ENCODE results near the gene DSP. TPM values are rescaled to one million over a fixed set of nuclear protein-coding genes. Genes with fewer than 3 reads are reported as not detected.

Gene DSP, protein sequence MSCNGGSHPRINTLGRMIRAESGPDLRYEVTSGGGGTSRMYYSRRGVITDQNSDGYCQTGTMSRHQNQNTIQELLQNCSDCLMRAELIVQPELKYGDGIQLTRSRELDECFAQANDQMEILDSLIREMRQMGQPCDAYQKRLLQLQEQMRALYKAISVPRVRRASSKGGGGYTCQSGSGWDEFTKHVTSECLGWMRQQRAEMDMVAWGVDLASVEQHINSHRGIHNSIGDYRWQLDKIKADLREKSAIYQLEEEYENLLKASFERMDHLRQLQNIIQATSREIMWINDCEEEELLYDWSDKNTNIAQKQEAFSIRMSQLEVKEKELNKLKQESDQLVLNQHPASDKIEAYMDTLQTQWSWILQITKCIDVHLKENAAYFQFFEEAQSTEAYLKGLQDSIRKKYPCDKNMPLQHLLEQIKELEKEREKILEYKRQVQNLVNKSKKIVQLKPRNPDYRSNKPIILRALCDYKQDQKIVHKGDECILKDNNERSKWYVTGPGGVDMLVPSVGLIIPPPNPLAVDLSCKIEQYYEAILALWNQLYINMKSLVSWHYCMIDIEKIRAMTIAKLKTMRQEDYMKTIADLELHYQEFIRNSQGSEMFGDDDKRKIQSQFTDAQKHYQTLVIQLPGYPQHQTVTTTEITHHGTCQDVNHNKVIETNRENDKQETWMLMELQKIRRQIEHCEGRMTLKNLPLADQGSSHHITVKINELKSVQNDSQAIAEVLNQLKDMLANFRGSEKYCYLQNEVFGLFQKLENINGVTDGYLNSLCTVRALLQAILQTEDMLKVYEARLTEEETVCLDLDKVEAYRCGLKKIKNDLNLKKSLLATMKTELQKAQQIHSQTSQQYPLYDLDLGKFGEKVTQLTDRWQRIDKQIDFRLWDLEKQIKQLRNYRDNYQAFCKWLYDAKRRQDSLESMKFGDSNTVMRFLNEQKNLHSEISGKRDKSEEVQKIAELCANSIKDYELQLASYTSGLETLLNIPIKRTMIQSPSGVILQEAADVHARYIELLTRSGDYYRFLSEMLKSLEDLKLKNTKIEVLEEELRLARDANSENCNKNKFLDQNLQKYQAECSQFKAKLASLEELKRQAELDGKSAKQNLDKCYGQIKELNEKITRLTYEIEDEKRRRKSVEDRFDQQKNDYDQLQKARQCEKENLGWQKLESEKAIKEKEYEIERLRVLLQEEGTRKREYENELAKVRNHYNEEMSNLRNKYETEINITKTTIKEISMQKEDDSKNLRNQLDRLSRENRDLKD (N-terminal part only)
- under 1 TPM in 1 of 2 experiments, not detected in 1; 0.22 TPM for total RNA-seq

DNA sequence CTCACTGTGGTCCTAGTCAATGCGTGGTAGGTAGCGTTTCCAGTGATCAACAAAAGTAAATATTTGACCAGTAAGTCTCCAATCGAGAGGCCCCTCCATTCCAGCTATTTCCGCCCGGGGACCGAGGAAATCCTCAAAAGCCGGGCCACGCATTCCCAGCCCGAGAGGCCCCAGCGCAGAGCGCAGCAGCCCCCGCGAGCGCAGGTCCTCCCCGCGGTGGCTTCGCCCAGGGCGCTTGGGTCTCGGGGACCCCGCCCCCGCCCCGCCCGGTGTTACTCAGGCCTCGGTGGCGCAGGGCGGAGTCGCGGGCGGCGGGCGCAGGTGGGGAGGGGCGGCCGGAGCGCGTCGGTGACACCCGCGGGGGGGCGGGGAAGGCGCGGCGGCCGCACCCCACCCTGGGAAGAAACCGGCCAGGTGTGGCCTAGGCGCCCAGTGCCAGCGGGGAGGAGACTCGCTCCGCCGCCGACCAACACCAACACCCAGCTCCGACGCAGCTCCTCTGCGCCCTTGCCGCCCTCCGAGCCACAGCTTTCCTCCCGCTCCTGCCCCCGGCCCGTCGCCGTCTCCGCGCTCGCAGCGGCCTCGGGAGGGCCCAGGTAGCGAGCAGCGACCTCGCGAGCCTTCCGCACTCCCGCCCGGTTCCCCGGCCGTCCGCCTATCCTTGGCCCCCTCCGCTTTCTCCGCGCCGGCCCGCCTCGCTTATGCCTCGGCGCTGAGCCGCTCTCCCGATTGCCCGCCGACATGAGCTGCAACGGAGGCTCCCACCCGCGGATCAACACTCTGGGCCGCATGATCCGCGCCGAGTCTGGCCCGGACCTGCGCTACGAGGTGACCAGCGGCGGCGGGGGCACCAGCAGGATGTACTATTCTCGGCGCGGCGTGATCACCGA is at the start of gene DSP:
DSP (plus strand) TSS at position 497 of the 890 bp plus-strand sequence; CDS start at position 742, 245 bp downstream.
- no peak within 1 kb of the TSS for H3K27ac Mint-ChIP-seq
- H3K27me3 Mint-ChIP-seq (ENCODE audit: low read depth) = peaks cover 65% of the 10 kb centered on the region
- H3K4me1 Mint-ChIP-seq (ENCODE audit: low read depth) = peaks cover 6% of the 10 kb centered on the region
- CTCF ChIA-PET = interaction anchor here (0.7 kb wide), 1 partner anchor 623 kb away, joined by 4 read pairs; no protein-coding TSS in a partner anchor
- intact Hi-C loops (cut with micrococcal nuclease) = loop anchor here (2.0 kb wide), 1 partner anchor 49 kb away; the partner anchor contains the start of gene SNRNP48
- peak; percentile 38 for DNase-seq
- no peaks in the 10 kb centered on the region for H3K36me3 Mint-ChIP-seq (ENCODE audit: low read depth)
- H3K4me3 Mint-ChIP-seq = peak within 1 kb of the TSS; percentile 77
- H3K9me3 Mint-ChIP-seq = no peaks in the 10 kb centered on the region

DNA sequence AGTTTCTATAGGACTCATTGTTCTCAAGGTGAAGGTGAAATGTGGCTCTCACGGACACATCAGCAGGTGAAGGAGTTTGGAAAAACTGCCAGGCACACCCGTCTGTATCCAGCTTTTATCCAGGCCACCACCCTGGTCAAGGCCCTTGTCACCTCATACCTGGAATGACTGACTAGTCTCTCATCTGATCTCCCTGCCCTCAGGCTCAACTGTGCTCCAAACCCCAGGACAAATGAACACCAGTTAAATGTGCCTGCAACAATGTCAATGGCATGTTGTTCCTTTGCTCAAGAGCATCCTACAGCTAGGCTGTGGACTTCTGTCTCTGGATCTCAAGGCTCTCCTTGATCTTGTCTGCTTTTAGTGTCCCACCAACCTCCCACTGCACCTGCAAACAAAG is 47.6 kb upstream of the DSP start:
- Mint-ChIP-seq H3K36me3 (ENCODE audit: low read depth) (no peaks in the 10 kb centered on the region), H3K4me3 (no peak overlapping the region), H3K9me3 (no peaks in the 10 kb centered on the region), H3K27ac (no peak overlapping the region), H3K27me3 (ENCODE audit: low read depth) (peaks cover 8% of the 10 kb centered on the region), H3K4me1 (ENCODE audit: low read depth) (no peaks in the 10 kb centered on the region)
- DNase-seq = no peak
- CTCF ChIA-PET = interaction anchor here (0.6 kb wide), 1 partner anchor 40 kb away, joined by 5 read pairs; no protein-coding TSS in a partner anchor
- intact Hi-C loops (cut with micrococcal nuclease) = no loop called here

DNA sequence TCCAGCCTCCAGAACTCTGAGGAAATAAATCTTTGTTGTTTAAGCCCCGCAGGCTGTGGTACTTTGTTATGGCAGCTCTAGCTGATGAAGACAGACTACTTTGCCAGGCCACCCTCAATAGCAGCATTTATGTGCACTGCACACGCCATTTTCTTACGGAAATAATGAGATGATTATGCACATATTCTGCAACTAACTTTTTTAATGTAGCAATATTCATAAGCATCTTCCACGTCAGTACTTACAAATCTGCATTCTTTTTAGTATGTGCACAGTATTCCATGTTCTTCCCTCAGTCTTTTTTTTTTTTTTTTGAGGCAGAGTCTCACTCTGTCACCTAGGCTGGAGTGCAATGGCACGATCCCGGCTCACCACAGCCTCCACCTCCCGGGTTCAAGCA is 46.8 kb upstream of the DSP start:
- Mint-ChIP-seq H3K36me3 (ENCODE audit: low read depth) (no peaks in the 10 kb centered on the region), H3K4me3 (no peak overlapping the region), H3K27ac (no peak overlapping the region), H3K4me1 (ENCODE audit: low read depth) (no peaks in the 10 kb centered on the region), H3K9me3 (no peaks in the 10 kb centered on the region), H3K27me3 (ENCODE audit: low read depth) (peaks cover 8% of the 10 kb centered on the region)
- intact Hi-C loops (cut with micrococcal nuclease) = no loop called here
- DNase-seq = no peak
- CTCF ChIA-PET = no interaction called here

- Mint-ChIP-seq H3K4me3 (no peak overlapping the region), H3K4me1 (ENCODE audit: low read depth) (no peaks in the 10 kb centered on the region), H3K27ac (no peak overlapping the region), H3K9me3 (no peaks in the 10 kb centered on the region), H3K36me3 (ENCODE audit: low read depth) (no peaks in the 10 kb centered on the region), H3K27me3 (ENCODE audit: low read depth) (peaks cover 8% of the 10 kb centered on the region)
- CTCF ChIA-PET = no interaction called here
- DNase-seq = no peak
- intact Hi-C loops (cut with micrococcal nuclease) = no loop called here
Observed at GRCh38 chr6:7496266-7496875, 45.1 kb upstream of the DSP start.

GRCh38 chr6:7500752-7501282 is 40.7 kb upstream of the DSP start:
- CTCF ChIA-PET = interaction anchor here (0.7 kb wide), 1 partner anchor 53 kb away, joined by 3 read pairs; no protein-coding TSS in a partner anchor
- intact Hi-C loops (cut with micrococcal nuclease) = no loop called here
- H3K9me3 Mint-ChIP-seq = no peaks in the 10 kb centered on the region
- no peak for DNase-seq
- H3K4me1 Mint-ChIP-seq (ENCODE audit: low read depth) = peaks cover 5% of the 10 kb centered on the region
- no peaks in the 10 kb centered on the region for H3K36me3 Mint-ChIP-seq (ENCODE audit: low read depth)
- H3K4me3 Mint-ChIP-seq = no peak overlapping the region
- no peak overlapping the region for H3K27ac Mint-ChIP-seq
- H3K27me3 Mint-ChIP-seq (ENCODE audit: low read depth) = peaks cover 2% of the 10 kb centered on the region

GRCh38 chr6:7502743-7503142 is 38.7 kb upstream of the DSP start:
- DNase-seq = no peak
- Mint-ChIP-seq H3K36me3 (ENCODE audit: low read depth) (no peaks in the 10 kb centered on the region), H3K9me3 (no peaks in the 10 kb centered on the region), H3K27me3 (ENCODE audit: low read depth) (no peaks in the 10 kb centered on the region), H3K27ac (no peak overlapping the region), H3K4me1 (ENCODE audit: low read depth) (peaks cover 5% of the 10 kb centered on the region), H3K4me3 (no peak overlapping the region)
- CTCF ChIA-PET = no interaction called here
- intact Hi-C loops (cut with micrococcal nuclease) = no loop called here

DNA sequence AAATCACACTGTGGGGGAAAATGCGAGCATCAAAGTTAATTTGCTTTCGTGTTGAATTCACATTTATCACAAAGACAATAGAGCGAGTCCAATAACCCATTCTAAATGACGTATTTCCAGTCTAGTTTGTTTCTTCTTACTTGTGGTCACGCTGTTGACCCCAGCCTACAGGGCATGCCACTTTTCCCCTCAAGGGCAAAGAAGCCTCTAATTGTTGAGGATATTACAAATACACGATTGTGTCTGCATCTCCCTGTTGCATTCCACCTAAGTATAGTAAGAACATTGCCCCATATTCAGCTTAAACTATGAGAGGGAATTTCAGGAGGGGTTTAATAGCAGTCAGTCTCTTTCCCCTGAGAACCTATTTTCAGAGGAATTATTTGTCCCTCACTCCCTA is 37.4 kb upstream of the DSP start:
- no peak overlapping the region for H3K27ac Mint-ChIP-seq

GRCh38 chr6:7505189-7505699 is 36.2 kb upstream of the DSP start:
- peak; percentile 49 for DNase-seq

More for the DNA sequence above, 37.4 kb upstream of the DSP start:
- H3K4me3 Mint-ChIP-seq = no peak overlapping the region
- CTCF ChIA-PET = no interaction called here
- peaks cover 5% of the 10 kb centered on the region for H3K4me1 Mint-ChIP-seq (ENCODE audit: low read depth)
- intact Hi-C loops (cut with micrococcal nuclease) = no loop called here
- no peaks in the 10 kb centered on the region for H3K36me3 Mint-ChIP-seq (ENCODE audit: low read depth)
- no peak for DNase-seq
- H3K9me3 Mint-ChIP-seq = no peaks in the 10 kb centered on the region
- no peaks in the 10 kb centered on the region for H3K27me3 Mint-ChIP-seq (ENCODE audit: low read depth)

DNA sequence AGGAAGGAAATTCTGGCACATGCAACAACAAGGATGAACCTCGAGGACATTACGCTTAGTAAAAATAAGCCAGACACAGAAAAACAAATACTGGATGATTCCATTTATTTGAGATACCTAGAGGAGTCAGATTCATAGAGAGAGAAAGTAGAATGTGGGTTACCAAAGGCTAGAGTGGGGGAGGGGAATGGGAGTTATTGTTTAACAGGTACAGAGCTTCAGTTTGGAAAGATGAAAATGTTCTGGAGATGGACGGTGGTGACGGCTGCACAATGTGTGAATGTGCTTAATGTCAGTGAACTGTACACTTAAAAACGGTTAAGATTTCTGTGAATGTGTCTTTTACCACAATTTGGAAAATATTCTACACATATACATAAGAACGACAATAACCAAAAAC is 33.9 kb upstream of the DSP start:
- intact Hi-C loops (cut with micrococcal nuclease) = no loop called here
- Mint-ChIP-seq H3K36me3 (ENCODE audit: low read depth) (no peaks in the 10 kb centered on the region), H3K9me3 (no peaks in the 10 kb centered on the region), H3K27me3 (ENCODE audit: low read depth) (peaks cover 2% of the 10 kb centered on the region), H3K4me1 (ENCODE audit: low read depth) (peaks cover 5% of the 10 kb centered on the region), H3K27ac (no peak overlapping the region), H3K4me3 (no peak overlapping the region)
- CTCF ChIA-PET = no interaction called here
- DNase-seq = no peak

More at GRCh38 chr6:7505189-7505699, 36.2 kb upstream of the DSP start:
- intact Hi-C loops (cut with micrococcal nuclease) = no loop called here
- Mint-ChIP-seq H3K4me3 (no peak overlapping the region), H3K36me3 (ENCODE audit: low read depth) (no peaks in the 10 kb centered on the region), H3K27ac (no peak overlapping the region), H3K9me3 (no peaks in the 10 kb centered on the region), H3K4me1 (ENCODE audit: low read depth) (peaks cover 5% of the 10 kb centered on the region), H3K27me3 (ENCODE audit: low read depth) (no peaks in the 10 kb centered on the region)
- CTCF ChIA-PET = no interaction called here

DNA sequence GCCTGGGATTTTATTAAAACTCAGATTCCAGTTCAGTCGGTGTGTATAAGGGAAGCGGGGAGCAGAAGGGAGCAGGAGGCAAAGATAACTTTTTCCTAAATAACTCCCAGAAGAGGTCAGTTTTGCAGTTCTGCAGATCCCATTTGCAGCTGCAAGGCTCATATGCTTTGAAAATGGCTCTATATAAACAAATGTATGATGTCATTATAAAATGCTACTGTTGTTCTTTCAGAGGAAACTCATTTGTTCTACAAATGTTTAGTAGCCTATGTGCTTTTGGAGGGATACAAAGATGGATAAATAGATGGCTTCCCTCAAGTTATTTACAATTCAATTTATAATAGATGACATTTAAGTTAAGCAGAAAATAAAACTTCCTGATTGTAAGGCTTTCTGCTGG is 29.2 kb upstream of the DSP start:
- Mint-ChIP-seq H3K9me3 (no peaks in the 10 kb centered on the region), H3K27ac (no peak overlapping the region), H3K4me3 (no peak overlapping the region), H3K27me3 (ENCODE audit: low read depth) (peaks cover 9% of the 10 kb centered on the region), H3K4me1 (ENCODE audit: low read depth) (no peaks in the 10 kb centered on the region), H3K36me3 (ENCODE audit: low read depth) (no peaks in the 10 kb centered on the region)
- intact Hi-C loops (cut with micrococcal nuclease) = no loop called here
- CTCF ChIA-PET = no interaction called here
- DNase-seq = no peak

DNA sequence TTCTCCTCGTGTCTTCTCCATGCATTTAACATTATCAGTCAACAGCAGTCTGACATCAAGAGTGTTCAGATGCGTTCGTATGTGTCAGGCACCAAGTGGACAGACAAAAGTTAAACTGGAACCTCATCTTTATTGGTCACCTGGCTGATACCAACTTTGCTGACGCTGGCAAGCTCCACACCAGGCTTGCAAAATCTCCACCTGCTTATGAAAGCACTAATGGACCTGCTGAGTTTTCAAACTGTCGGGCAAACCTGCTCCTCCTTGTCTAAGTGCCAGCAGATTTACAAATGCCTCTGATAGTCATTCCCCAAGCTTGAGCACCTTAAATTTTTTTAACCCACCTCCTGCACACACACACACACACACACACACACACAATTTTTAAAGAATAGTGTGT is 27.9 kb upstream of the DSP start:
- no peak overlapping the region for H3K4me3 Mint-ChIP-seq
- CTCF ChIA-PET = no interaction called here
- H3K27me3 Mint-ChIP-seq (ENCODE audit: low read depth) = peaks cover 9% of the 10 kb centered on the region
- DNase-seq = no peak
- no peaks in the 10 kb centered on the region for H3K4me1 Mint-ChIP-seq (ENCODE audit: low read depth)
- intact Hi-C loops (cut with micrococcal nuclease) = no loop called here
- H3K27ac Mint-ChIP-seq = no peak overlapping the region
- H3K36me3 Mint-ChIP-seq (ENCODE audit: low read depth) = no peaks in the 10 kb centered on the region
- H3K9me3 Mint-ChIP-seq = no peaks in the 10 kb centered on the region

Measured in activated naive CD4-positive, alpha-beta T cell treated with anti-CD3 and anti-CD28 coated beads for 36 hours (primary cell).